Retinal pigment epithelial cell (primary cell): ENCODE data around the gene CREB3L2.
A peak's percentile ranks its signal among the peaks of the same experiment; 100 is the strongest.

Experiments
- DNase-seq: peaks from one replicate; pipeline ENCODE4 v3.0.0-alpha.2; 2010; ENCODE audit warnings: low read depth
- H3K4me3 ChIP-seq: 2 replicates; pipeline ENCODE4 v1.5.1; 2011; ENCODE audit warnings: mild to moderate bottlenecking, low read length, control low read depth, moderate library complexity
- CTCF ChIP-seq: conservative IDR thresholded peaks from 2 replicates; pipeline ENCODE4 v1.5.1; 2011; ENCODE audit warnings: low read depth, low read length, control low read depth, inconsistent platforms

Gene CREB3L2

DNA sequence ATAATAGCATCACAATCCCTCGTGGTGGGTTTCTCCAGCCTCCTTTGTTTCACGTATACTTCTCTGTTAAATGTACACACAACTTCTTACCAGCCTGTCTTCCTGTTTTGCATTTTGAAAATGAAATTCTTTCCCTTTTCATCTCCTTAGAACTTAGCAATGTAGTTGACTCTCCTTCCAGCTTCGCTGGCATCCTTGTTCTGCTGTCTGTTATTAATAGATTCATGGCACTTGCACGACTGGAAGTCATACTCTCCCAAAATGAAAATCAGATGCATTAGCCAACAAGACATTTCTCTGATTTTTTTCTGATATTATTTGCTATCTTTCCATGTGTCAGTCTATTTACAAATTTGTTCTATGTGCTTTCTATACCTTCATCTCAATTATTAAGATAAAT is 3.0 kb upstream of the CREB3L2 start:
- no peak overlapping the region for H3K4me3 ChIP-seq
- no peak for TF ChIP-seq CTCF
- no peak for DNase-seq

DNA sequence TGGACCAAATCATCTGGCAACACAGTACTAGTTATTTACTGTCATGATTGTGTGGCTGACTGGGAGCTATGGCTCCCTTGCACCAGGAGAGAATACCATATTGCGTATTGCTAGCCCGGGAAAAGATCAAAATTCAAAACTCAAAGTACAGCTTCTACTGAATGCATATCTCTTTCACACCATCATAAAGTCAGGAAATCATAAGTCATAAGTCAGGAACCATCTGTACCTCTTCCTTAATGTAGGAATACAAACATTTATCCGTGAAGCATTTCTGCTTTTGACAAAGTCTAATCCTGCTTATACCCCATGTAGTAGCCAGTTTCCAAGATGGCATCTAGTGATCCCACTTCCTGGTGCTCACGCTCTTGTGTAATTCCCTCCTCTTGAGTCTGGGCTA is 2.2 kb upstream of the CREB3L2 start:
- no peak for DNase-seq
- TF ChIP-seq CTCF, result no peak
- no peak overlapping the region for H3K4me3 ChIP-seq

- H3K4me3 ChIP-seq, result no peak overlapping the region
- TF ChIP-seq CTCF, result no peak
- DNase-seq, result no peak
These were observed 923 bp upstream of the CREB3L2 start for GRCh38 chr7:138002828-138003189.

GRCh38 chr7:138002096-138002827 is 376 bp upstream of the CREB3L2 start:
- DNase-seq, result peak; percentile 99
- peak overlapping the region; percentile 99 for H3K4me3 ChIP-seq
- TF ChIP-seq CTCF, result peak; percentile 87

DNA sequence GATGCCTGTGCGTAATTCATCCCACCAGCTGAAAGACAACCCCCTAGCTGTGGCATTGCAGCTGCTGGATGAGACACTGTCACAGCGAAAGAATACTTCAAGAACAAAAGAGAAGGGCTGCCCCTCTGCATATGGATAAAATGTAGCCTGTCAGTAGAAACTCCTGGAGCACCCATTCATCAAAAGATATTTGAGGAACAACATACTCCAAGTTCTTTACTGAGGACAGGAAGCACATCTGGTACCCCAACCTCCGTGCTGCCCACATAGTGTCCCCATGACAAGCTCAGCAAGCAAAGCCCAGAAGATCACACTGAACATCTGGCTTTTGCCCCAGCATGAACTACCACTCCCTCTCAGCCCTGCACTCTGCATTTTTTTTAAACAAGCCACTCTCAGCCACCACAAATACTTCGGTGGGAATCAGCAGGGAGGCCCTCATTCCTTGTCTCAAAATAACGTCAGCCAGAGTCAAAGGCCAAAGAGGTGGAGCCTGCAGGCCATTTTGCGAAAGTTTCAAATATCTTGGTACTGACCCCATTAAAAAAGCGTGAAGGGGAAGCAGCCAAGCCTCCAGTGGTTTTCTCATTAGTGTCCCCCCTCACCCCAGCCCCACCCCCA is 1.7 kb downstream of the CREB3L2 start:
- peak; percentile 84 for DNase-seq
- peak overlapping the region; percentile 99 for H3K4me3 ChIP-seq
- TF ChIP-seq CTCF, result no peak

GRCh38 chr7:137999496-138000080 is 2.3 kb downstream of the CREB3L2 start:
- TF ChIP-seq CTCF, result no peak
- H3K4me3 ChIP-seq, result peak overlapping the region; percentile 99
- DNase-seq, result no peak

- no peak for TF ChIP-seq CTCF
- H3K4me3 ChIP-seq, result no peak overlapping the region
- peak; percentile 69 for DNase-seq
These were observed 3.6 kb downstream of the CREB3L2 start for GRCh38 chr7:137998250-137998649.
